HEK293 (cell line): ENCODE measurements around the gene LSG1.

Experiments used
- AEBP2 ChIP-seq: fragments of 450-650 bp; formaldehyde crosslinking; IDR thresholded peaks from 2 replicates; pipeline ENCODE4 v1.5.1; 2016; ENCODE audit warnings: missing biosample characterization, missing genetic modification characterization, borderline replicate concordance
- CTCF ChIP-seq: fragments of 450-650 bp; formaldehyde crosslinking; IDR thresholded peaks from 2 replicates; pipeline ENCODE4 v1.5.1; 2016; ENCODE audit warnings: missing biosample characterization, missing genetic modification characterization
- MYNN ChIP-seq: fragments of 450-650 bp; formaldehyde crosslinking; IDR thresholded peaks from 2 replicates; pipeline ENCODE4 v1.5.1; 2016; ENCODE audit warnings: missing biosample characterization, missing genetic modification characterization, borderline replicate concordance
- PRDM1 ChIP-seq: fragments of 450-650 bp; formaldehyde crosslinking; IDR thresholded peaks from 2 replicates; pipeline ENCODE4; 2016; ENCODE audit warnings: missing biosample characterization, missing genetic modification characterization
- ZBTB10 ChIP-seq: fragments of 450-650 bp; formaldehyde crosslinking; IDR thresholded peaks from 2 replicates; pipeline ENCODE4 v1.5.1; 2016; ENCODE audit warnings: missing biosample characterization, missing genetic modification characterization
- ZBTB26 ChIP-seq: fragments of 450-650 bp; formaldehyde crosslinking; optimal IDR thresholded peaks from 2 replicates; pipeline ENCODE3; 2016; ENCODE audit warnings: missing biosample characterization, mild to moderate bottlenecking, missing genetic modification characterization
- ZNF169 ChIP-seq: fragments of 450-650 bp; formaldehyde crosslinking; IDR thresholded peaks from 2 replicates; pipeline ENCODE4 v1.5.1; 2016; ENCODE audit warnings: missing biosample characterization, missing genetic modification characterization
- ZNF184 ChIP-seq: fragments of 450-650 bp; IDR thresholded peaks from 2 replicates; pipeline ENCODE4 v1.5.1; 2018; ENCODE audit warnings: missing biosample characterization, mild to moderate bottlenecking, missing genetic modification characterization
- ZNF214 ChIP-seq: fragments of 450-650 bp; formaldehyde crosslinking; IDR thresholded peaks from 2 replicates; pipeline ENCODE4 v1.5.1; 2017; ENCODE audit warnings: missing biosample characterization, mild to moderate bottlenecking, missing genetic modification characterization, borderline replicate concordance
- ZNF529 ChIP-seq: fragments of 450-650 bp; formaldehyde crosslinking; IDR thresholded peaks from 2 replicates; pipeline ENCODE4 v1.5.1; 2017; ENCODE audit warnings: missing genetic modification characterization, missing biosample characterization; ENCODE audit not compliant: insufficient replicate concordance
- ZNF549 ChIP-seq: fragments of 450-650 bp; IDR thresholded peaks from 2 replicates; pipeline ENCODE4 v1.5.1; 2018; ENCODE audit warnings: missing biosample characterization, missing genetic modification characterization, mild to moderate bottlenecking, inconsistent platforms, moderate library complexity
- ZNF629 ChIP-seq: fragments of 450-650 bp; formaldehyde crosslinking; IDR thresholded peaks from 2 replicates; pipeline ENCODE4 v1.5.1; 2017; ENCODE audit warnings: missing biosample characterization, missing genetic modification characterization

GRCh38 chr3:194673761-194674160, 1.8 kb upstream of the LSG1 start:
- no peak for TF ChIP-seq ZNF214 (tag by site-specific recombination)
- no peak for TF ChIP-seq ZNF549 (tag by site-specific recombination)
- TF ChIP-seq ZNF629 = no peak
- TF ChIP-seq CTCF (tag by site-specific recombination) = no peak
- no peak for TF ChIP-seq ZNF169 (tag by site-specific recombination)
- no peak for TF ChIP-seq AEBP2
- TF ChIP-seq MYNN (tag by site-specific recombination) = no peak
- no peak for TF ChIP-seq ZBTB26 (tag by site-specific recombination)
- no peak for TF ChIP-seq ZBTB10
- no peak for TF ChIP-seq PRDM1 (tag by site-specific recombination)
- TF ChIP-seq ZNF184 (tag by site-specific recombination) = no peak
- no peak for TF ChIP-seq ZNF529 (tag by site-specific recombination)
